ENCODE results near the gene JMJD7. TPM values are rescaled to one million over a fixed set of nuclear protein-coding genes. Genes with fewer than 3 reads are reported as not detected.

JMJD7 gene
- total RNA-seq, 2 experiments from 2014 or later, result 12.0 to 21.9 TPM

GRCh38 chr15:41869770-41870688 lies 42.1 kb downstream of the JMJD7 start:
- Mint-ChIP-seq H3K4me1 (peaks cover 17% of the 10 kb centered on the region), H3K27ac (peak overlapping the region; percentile 88), H3K27me3 (no peaks in the 10 kb centered on the region), H3K36me3 (no peaks in the 10 kb centered on the region), H3K4me3 (no peak overlapping the region), H3K9me3 (ENCODE audit: low read depth) (no peaks in the 10 kb centered on the region)
- CTCF ChIA-PET, result interaction anchor here (0.9 to 3.8 kb wide), 9 partner anchors 8 to 98 kb away, joined by 3 to 17 read pairs (median 4); partner anchors contain the start of gene MAPKBP1
- DNase-seq (no peak), ATAC-seq (no peak)

- Mint-ChIP-seq H3K27ac (peak overlapping the region; percentile 88), H3K4me1 (peaks cover 17% of the 10 kb centered on the region), H3K27me3 (no peaks in the 10 kb centered on the region), H3K9me3 (ENCODE audit: low read depth) (no peaks in the 10 kb centered on the region), H3K4me3 (no peak overlapping the region), H3K36me3 (no peaks in the 10 kb centered on the region)
- ATAC-seq (peak; percentile 96), DNase-seq (peak; percentile 87)
- CTCF ChIA-PET, result interaction anchor here (0.6 to 3.8 kb wide), 10 partner anchors 9 to 98 kb away, joined by 3 to 17 read pairs (median 4); partner anchors contain the start of gene MAPKBP1
Measured at GRCh38 chr15:41870689-41871081, 42.8 kb downstream of the JMJD7 start.

- H3K9me3 Mint-ChIP-seq (ENCODE audit: low read depth), result no peaks in the 10 kb centered on the region
- CTCF ChIA-PET, result interaction anchor here (0.6 to 3.8 kb wide), 10 partner anchors 10 to 99 kb away, joined by 3 to 17 read pairs (median 4); partner anchors contain the start of gene MAPKBP1
- no peak overlapping the region for H3K4me3 Mint-ChIP-seq
- peak overlapping the region; percentile 88 for H3K27ac Mint-ChIP-seq
- H3K4me1 Mint-ChIP-seq, result peaks cover 17% of the 10 kb centered on the region
- H3K27me3 Mint-ChIP-seq, result no peaks in the 10 kb centered on the region
- no peaks in the 10 kb centered on the region for H3K36me3 Mint-ChIP-seq
- DNase-seq, result no peak
- ATAC-seq, result no peak
Measured at GRCh38 chr15:41871175-41871905, 43.4 kb downstream of the JMJD7 start.

- Mint-ChIP-seq H3K4me1 (peaks cover 17% of the 10 kb centered on the region), H3K9me3 (ENCODE audit: low read depth) (no peaks in the 10 kb centered on the region), H3K36me3 (no peaks in the 10 kb centered on the region), H3K27ac (no peak overlapping the region), H3K27me3 (no peaks in the 10 kb centered on the region), H3K4me3 (no peak overlapping the region)
- ATAC-seq (no peak), DNase-seq (no peak)
- CTCF ChIA-PET, result no interaction called here
Measured at GRCh38 chr15:41872166-41872747, 44.4 kb downstream of the JMJD7 start.

- H3K4me3 Mint-ChIP-seq, result no peak overlapping the region
- CTCF ChIA-PET, result no interaction called here
- ATAC-seq, result no peak
- no peak overlapping the region for H3K27ac Mint-ChIP-seq
- peaks cover 17% of the 10 kb centered on the region for H3K4me1 Mint-ChIP-seq
- no peaks in the 10 kb centered on the region for H3K9me3 Mint-ChIP-seq (ENCODE audit: low read depth)
- no peak for DNase-seq
- no peaks in the 10 kb centered on the region for H3K36me3 Mint-ChIP-seq
- H3K27me3 Mint-ChIP-seq, result no peaks in the 10 kb centered on the region
Measured at GRCh38 chr15:41873711-41874110, 45.8 kb downstream of the JMJD7 start.

GRCh38 chr15:41874736-41875135 lies 46.8 kb downstream of the JMJD7 start:
- Mint-ChIP-seq H3K4me1 (peaks cover 15% of the 10 kb centered on the region), H3K4me3 (no peak overlapping the region), H3K36me3 (no peaks in the 10 kb centered on the region), H3K27me3 (no peaks in the 10 kb centered on the region), H3K9me3 (ENCODE audit: low read depth) (no peaks in the 10 kb centered on the region), H3K27ac (no peak overlapping the region)
- CTCF ChIA-PET, result interaction anchor here (1.8 kb wide), 1 partner anchor 100 kb away, joined by 5 read pairs; the partner anchor contains the start of gene MAPKBP1
- no peak for DNase-seq
- ATAC-seq, result no peak

- Mint-ChIP-seq H3K27ac (no peak overlapping the region), H3K27me3 (peaks cover under 1% of the 10 kb centered on the region), H3K4me1 (peaks cover 6% of the 10 kb centered on the region), H3K4me3 (no peak overlapping the region), H3K9me3 (ENCODE audit: low read depth) (no peaks in the 10 kb centered on the region), H3K36me3 (no peaks in the 10 kb centered on the region)
- no peak for DNase-seq
- ATAC-seq, result no peak
- CTCF ChIA-PET, result interaction anchor here (1.2 to 1.8 kb wide), 3 partner anchors 28 to 102 kb away, joined by 3 to 5 read pairs (median 4); partner anchors contain the start of gene MAPKBP1
Measured at GRCh38 chr15:41876007-41876406, 48.1 kb downstream of the JMJD7 start.

- Mint-ChIP-seq H3K4me1 (peaks cover 6% of the 10 kb centered on the region), H3K9me3 (ENCODE audit: low read depth) (no peaks in the 10 kb centered on the region), H3K27me3 (peaks cover 7% of the 10 kb centered on the region), H3K4me3 (no peak overlapping the region), H3K36me3 (no peaks in the 10 kb centered on the region), H3K27ac (no peak overlapping the region)
- DNase-seq (no peak), ATAC-seq (no peak)
- CTCF ChIA-PET, result interaction anchor here (1.3 to 1.8 kb wide), 2 partner anchors 75 to 102 kb away, joined by 4 to 5 read pairs; partner anchors contain the start of gene MAPKBP1
Measured at GRCh38 chr15:41876689-41877088, 48.8 kb downstream of the JMJD7 start.

GRCh38 chr15:41877631-41878354 lies 49.9 kb downstream of the JMJD7 start:
- H3K4me3 Mint-ChIP-seq, result no peak overlapping the region
- ATAC-seq (no peak), DNase-seq (no peak)
- H3K27ac Mint-ChIP-seq, result no peak overlapping the region
- no peaks in the 10 kb centered on the region for H3K9me3 Mint-ChIP-seq (ENCODE audit: low read depth)
- H3K4me1 Mint-ChIP-seq, result peaks cover 4% of the 10 kb centered on the region
- no peaks in the 10 kb centered on the region for H3K36me3 Mint-ChIP-seq
- CTCF ChIA-PET, result no interaction called here
- H3K27me3 Mint-ChIP-seq, result peaks cover 7% of the 10 kb centered on the region

- no peak for DNase-seq
- peaks cover 4% of the 10 kb centered on the region for H3K4me1 Mint-ChIP-seq
- no peak overlapping the region for H3K4me3 Mint-ChIP-seq
- ATAC-seq, result no peak
- no peaks in the 10 kb centered on the region for H3K9me3 Mint-ChIP-seq (ENCODE audit: low read depth)
- H3K27ac Mint-ChIP-seq, result no peak overlapping the region
- CTCF ChIA-PET, result no interaction called here
- no peaks in the 10 kb centered on the region for H3K36me3 Mint-ChIP-seq
- peaks cover 7% of the 10 kb centered on the region for H3K27me3 Mint-ChIP-seq
Measured at GRCh38 chr15:41878355-41878699, 50.4 kb downstream of the JMJD7 start.

- no peaks in the 10 kb centered on the region for H3K9me3 Mint-ChIP-seq (ENCODE audit: low read depth)
- H3K4me3 Mint-ChIP-seq, result no peak overlapping the region
- peaks cover 7% of the 10 kb centered on the region for H3K27me3 Mint-ChIP-seq
- H3K27ac Mint-ChIP-seq, result no peak overlapping the region
- H3K4me1 Mint-ChIP-seq, result peaks cover 4% of the 10 kb centered on the region
- no peaks in the 10 kb centered on the region for H3K36me3 Mint-ChIP-seq
- CTCF ChIA-PET, result no interaction called here
- DNase-seq (no peak), ATAC-seq (no peak)
Measured at GRCh38 chr15:41879321-41879845, 51.5 kb downstream of the JMJD7 start.

GRCh38 chr15:41880156-41880877 lies 52.4 kb downstream of the JMJD7 start:
- Mint-ChIP-seq H3K9me3 (ENCODE audit: low read depth) (no peaks in the 10 kb centered on the region), H3K27me3 (peaks cover 7% of the 10 kb centered on the region), H3K27ac (no peak overlapping the region), H3K4me1 (peaks cover 4% of the 10 kb centered on the region), H3K4me3 (no peak overlapping the region), H3K36me3 (no peaks in the 10 kb centered on the region)
- CTCF ChIA-PET, result interaction anchor here (1.4 kb wide), 1 partner anchor 57 kb away, joined by 3 read pairs; no protein-coding TSS in a partner anchor
- DNase-seq (no peak), ATAC-seq (no peak)

All from activated CD8-positive, alpha-beta memory T cell treated with anti-CD3 and anti-CD28 coated beads, Interleukin-2, amount 10 ng/mL, durations not matched to agents 7 days and 5 days (primary cell).